Activated naive CD4-positive, alpha-beta T cell treated with anti-CD3 and anti-CD28 coated beads for 36 hours (primary cell): Measurements from ENCODE around the gene RABGAP1L. TPM values are rescaled to one million over a fixed set of nuclear protein-coding genes. Genes with fewer than 3 reads are reported as not detected.
"Not testable (repeated sequence)": the region's sequence is repeated elsewhere in the genome, so short reads cannot be mapped to it uniquely, and the experiment has no call there.

ENCODE experiments used
- CTCF ChIA-PET: fragments of 350-600 bp; sonication (Branson Sonifier 250); formaldehyde crosslinking; loops from one replicate; lab custom pipeline; 2021; ENCODE audit warnings: antibody characterized with exemption; lab: Charles Lee
- DNase-seq: peaks from one replicate; pipeline ENCODE4 v3.0.0-alpha.2; 2020
- H3K27ac Mint-ChIP-seq: one replicate; pipeline ENCODE4 v1.8.0; 2021; ENCODE audit warnings: mild to moderate bottlenecking, mixed read lengths
- H3K27me3 Mint-ChIP-seq: one replicate; pipeline ENCODE4 v1.8.0; 2021; ENCODE audit warnings: low read depth, mixed read lengths
- H3K36me3 Mint-ChIP-seq: one replicate; pipeline ENCODE4 v1.8.0; 2021; ENCODE audit warnings: low read depth, mixed read lengths
- H3K4me1 Mint-ChIP-seq: one replicate; pipeline ENCODE4 v1.8.0; 2021; ENCODE audit warnings: low read depth, mixed read lengths
- H3K4me3 Mint-ChIP-seq: one replicate; pipeline ENCODE4 v1.8.0; 2021; ENCODE audit warnings: mild to moderate bottlenecking, moderate library complexity, mixed read lengths
- H3K9me3 Mint-ChIP-seq: one replicate; pipeline ENCODE4 v1.8.0; 2021; ENCODE audit warnings: mixed read lengths
- intact Hi-C: fragments of 100-400 bp; cut with micrococcal nuclease; formaldehyde crosslinking; loops from one replicate; pipeline ENCODE4 v1.15.1; 2023
- total RNA-seq, 2 experiments: library from RNA; stranded (reverse); gene quantifications; one replicate each; pipeline ENCODE4 v1.2.3, GENCODE V29; 2021

Gene RABGAP1L
- total RNA-seq, 2 experiments from 2014 or later: 16.6 TPM

- peaks cover 73% of the 10 kb centered on the region for H3K36me3 Mint-ChIP-seq
- DNase-seq: no peak
- H3K27me3 Mint-ChIP-seq: no peaks in the 10 kb centered on the region
- H3K4me1 Mint-ChIP-seq: no peaks in the 10 kb centered on the region
- H3K27ac Mint-ChIP-seq: no peak overlapping the region
- H3K4me3 Mint-ChIP-seq: no peak overlapping the region
- intact Hi-C loops: no loop called here
- peaks cover 40% of the 10 kb centered on the region for H3K9me3 Mint-ChIP-seq
- CTCF ChIA-PET: no interaction called here
Observed at GRCh38 chr1:174322202-174322862, 163.0 kb downstream of the RABGAP1L start.

GRCh38 chr1:174324493-174324892 is 165.2 kb downstream of the RABGAP1L start:
- intact Hi-C loops: no loop called here
- Mint-ChIP-seq H3K27me3 (no peaks in the 10 kb centered on the region), H3K27ac (no peak overlapping the region), H3K4me3 (no peak overlapping the region), H3K9me3 (peaks cover 38% of the 10 kb centered on the region), H3K4me1 (no peaks in the 10 kb centered on the region), H3K36me3 (peaks cover 58% of the 10 kb centered on the region)
- CTCF ChIA-PET: no interaction called here
- no peak for DNase-seq

GRCh38 chr1:174324939-174325338 is 165.6 kb downstream of the RABGAP1L start:
- CTCF ChIA-PET: no interaction called here
- intact Hi-C loops: no loop called here
- Mint-ChIP-seq H3K27me3 (no peaks in the 10 kb centered on the region), H3K4me1 (no peaks in the 10 kb centered on the region), H3K36me3 (peaks cover 54% of the 10 kb centered on the region), H3K9me3 (peaks cover 34% of the 10 kb centered on the region), H3K27ac (no peak overlapping the region), H3K4me3 (no peak overlapping the region)
- no peak for DNase-seq

GRCh38 chr1:174326278-174326677 is 167.0 kb downstream of the RABGAP1L start:
- H3K27me3 Mint-ChIP-seq: no peaks in the 10 kb centered on the region
- DNase-seq: no peak
- H3K27ac Mint-ChIP-seq: no peak overlapping the region
- H3K4me1 Mint-ChIP-seq: no peaks in the 10 kb centered on the region
- H3K9me3 Mint-ChIP-seq: peaks cover 22% of the 10 kb centered on the region
- intact Hi-C loops: no loop called here
- no peak overlapping the region for H3K4me3 Mint-ChIP-seq
- peaks cover 43% of the 10 kb centered on the region for H3K36me3 Mint-ChIP-seq
- CTCF ChIA-PET: no interaction called here

GRCh38 chr1:174333437-174333836 is 174.1 kb downstream of the RABGAP1L start:
- no peak for DNase-seq
- Mint-ChIP-seq H3K4me1 (no peaks in the 10 kb centered on the region), H3K4me3 (no peak overlapping the region), H3K27me3 (no peaks in the 10 kb centered on the region), H3K36me3 (peaks cover 5% of the 10 kb centered on the region), H3K27ac (no peak overlapping the region), H3K9me3 (no peaks in the 10 kb centered on the region)
- intact Hi-C loops: no loop called here
- CTCF ChIA-PET: no interaction called here

- Mint-ChIP-seq H3K4me1 (no peaks in the 10 kb centered on the region), H3K9me3 (peaks cover 4% of the 10 kb centered on the region), H3K27ac (no peak overlapping the region), H3K4me3 (no peak overlapping the region), H3K36me3 (peaks cover 8% of the 10 kb centered on the region), H3K27me3 (no peaks in the 10 kb centered on the region)
- intact Hi-C loops: no loop called here
- no peak for DNase-seq
- CTCF ChIA-PET: no interaction called here
Observed at GRCh38 chr1:174337000-174337681, 177.8 kb downstream of the RABGAP1L start.

GRCh38 chr1:174340404-174340803 is 181.1 kb downstream of the RABGAP1L start:
- H3K4me3 Mint-ChIP-seq, H3K4me1 Mint-ChIP-seq, DNase-seq, H3K36me3 Mint-ChIP-seq, H3K27me3 Mint-ChIP-seq, H3K9me3 Mint-ChIP-seq, CTCF ChIA-PET, intact Hi-C loops, H3K27ac Mint-ChIP-seq: not testable (repeated sequence)

- Mint-ChIP-seq H3K36me3 (peaks cover 17% of the 10 kb centered on the region), H3K9me3 (peaks cover 4% of the 10 kb centered on the region), H3K4me3 (no peak overlapping the region), H3K27me3 (no peaks in the 10 kb centered on the region), H3K27ac (no peak overlapping the region), H3K4me1 (peaks cover 2% of the 10 kb centered on the region)
- CTCF ChIA-PET: interaction anchor here (0.7 kb wide), 1 partner anchor 122 kb away, joined by 3 read pairs; no protein-coding TSS in a partner anchor
- intact Hi-C loops: no loop called here
- DNase-seq: no peak
Observed at GRCh38 chr1:174344162-174344561, 184.8 kb downstream of the RABGAP1L start.

GRCh38 chr1:174352117-174352516 is 192.8 kb downstream of the RABGAP1L start:
- intact Hi-C loops: no loop called here
- H3K9me3 Mint-ChIP-seq: no peaks in the 10 kb centered on the region
- CTCF ChIA-PET: no interaction called here
- H3K36me3 Mint-ChIP-seq: peaks cover 11% of the 10 kb centered on the region
- H3K27me3 Mint-ChIP-seq: no peaks in the 10 kb centered on the region
- no peak for DNase-seq
- H3K4me3 Mint-ChIP-seq: no peak overlapping the region
- H3K27ac Mint-ChIP-seq: no peak overlapping the region
- H3K4me1 Mint-ChIP-seq: no peaks in the 10 kb centered on the region

- Mint-ChIP-seq H3K4me3 (no peak overlapping the region), H3K4me1 (no peaks in the 10 kb centered on the region), H3K36me3 (peaks cover 8% of the 10 kb centered on the region), H3K27ac (no peak overlapping the region), H3K9me3 (no peaks in the 10 kb centered on the region), H3K27me3 (no peaks in the 10 kb centered on the region)
- intact Hi-C loops: no loop called here
- DNase-seq: no peak
- CTCF ChIA-PET: no interaction called here
Observed at GRCh38 chr1:174352883-174353608, 193.7 kb downstream of the RABGAP1L start.

- intact Hi-C loops: no loop called here
- H3K36me3 Mint-ChIP-seq: peaks cover 2% of the 10 kb centered on the region
- no peak for DNase-seq
- H3K4me3 Mint-ChIP-seq: no peak overlapping the region
- no peaks in the 10 kb centered on the region for H3K9me3 Mint-ChIP-seq
- CTCF ChIA-PET: no interaction called here
- H3K4me1 Mint-ChIP-seq: no peaks in the 10 kb centered on the region
- no peak overlapping the region for H3K27ac Mint-ChIP-seq
- H3K27me3 Mint-ChIP-seq: no peaks in the 10 kb centered on the region
Observed at GRCh38 chr1:174358344-174358743, 199.0 kb downstream of the RABGAP1L start.

GRCh38 chr1:174358786-174359453 is 199.6 kb downstream of the RABGAP1L start:
- no peak overlapping the region for H3K4me3 Mint-ChIP-seq
- CTCF ChIA-PET: no interaction called here
- DNase-seq: no peak
- H3K27ac Mint-ChIP-seq: no peak overlapping the region
- H3K9me3 Mint-ChIP-seq: no peaks in the 10 kb centered on the region
- no peaks in the 10 kb centered on the region for H3K27me3 Mint-ChIP-seq
- intact Hi-C loops: no loop called here
- no peaks in the 10 kb centered on the region for H3K36me3 Mint-ChIP-seq
- no peaks in the 10 kb centered on the region for H3K4me1 Mint-ChIP-seq
